ENCODE data around the gene ELMOD3. TPM values are rescaled to one million over a fixed set of nuclear protein-coding genes. Genes with fewer than 3 reads are reported as not detected.
"Not testable (repeated sequence)": the region's sequence is repeated elsewhere in the genome, so short reads cannot be mapped to it uniquely, and the experiment has no call there.

Gene ELMOD3
- polyA plus RNA-seq, 1 experiment: 26.3 TPM

DNA sequence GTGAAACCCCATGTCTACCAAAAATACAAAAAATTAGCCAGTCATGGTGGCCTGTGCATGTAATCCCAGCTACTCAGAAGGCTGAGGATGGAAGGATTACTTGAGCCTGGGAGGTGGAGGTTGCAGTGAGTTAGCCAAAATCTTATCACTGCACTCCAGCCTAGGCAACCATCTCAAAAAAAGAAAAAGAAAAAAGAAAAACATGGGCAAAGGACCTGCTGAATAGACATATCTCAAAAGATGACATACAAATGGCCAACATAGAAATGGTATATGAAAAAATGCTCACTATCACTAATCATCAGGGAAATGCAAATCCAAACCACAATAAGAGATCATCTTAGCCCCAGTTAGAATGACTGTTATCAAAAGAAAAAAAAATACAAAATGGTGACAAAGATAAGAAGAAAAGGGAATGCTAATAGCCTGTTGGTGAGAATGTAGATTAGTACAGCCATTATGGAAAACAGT is 25.4 kb upstream of the ELMOD3 start:
- Histone ChIP-seq H3K27me3 (ENCODE audit: control insufficient read depth, insufficient read depth, low read length) (no peaks in the 10 kb centered on the region), H3K36me3 (ENCODE audit: control insufficient read depth, insufficient read depth, low read length) (peaks cover 3% of the 10 kb centered on the region; the same call in 1 of the 2 replicates), H3K4me3 (ENCODE audit: low read depth, low read length) (no peak overlapping the region)
- CTCF ChIA-PET: no interaction called here
- DNase-seq (ENCODE audit: low read depth): no peak
- TF ChIP-seq, protein P1, sequence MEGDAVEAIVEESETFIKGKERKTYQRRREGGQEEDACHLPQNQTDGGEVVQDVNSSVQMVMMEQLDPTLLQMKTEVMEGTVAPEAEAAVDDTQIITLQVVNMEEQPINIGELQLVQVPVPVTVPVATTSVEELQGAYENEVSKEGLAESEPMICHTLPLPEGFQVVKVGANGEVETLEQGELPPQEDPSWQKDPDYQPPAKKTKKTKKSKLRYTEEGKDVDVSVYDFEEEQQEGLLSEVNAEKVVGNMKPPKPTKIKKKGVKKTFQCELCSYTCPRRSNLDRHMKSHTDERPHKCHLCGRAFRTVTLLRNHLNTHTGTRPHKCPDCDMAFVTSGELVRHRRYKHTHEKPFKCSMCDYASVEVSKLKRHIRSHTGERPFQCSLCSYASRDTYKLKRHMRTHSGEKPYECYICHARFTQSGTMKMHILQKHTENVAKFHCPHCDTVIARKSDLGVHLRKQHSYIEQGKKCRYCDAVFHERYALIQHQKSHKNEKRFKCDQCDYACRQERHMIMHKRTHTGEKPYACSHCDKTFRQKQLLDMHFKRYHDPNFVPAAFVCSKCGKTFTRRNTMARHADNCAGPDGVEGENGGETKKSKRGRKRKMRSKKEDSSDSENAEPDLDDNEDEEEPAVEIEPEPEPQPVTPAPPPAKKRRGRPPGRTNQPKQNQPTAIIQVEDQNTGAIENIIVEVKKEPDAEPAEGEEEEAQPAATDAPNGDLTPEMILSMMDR (IDR thresholded peaks at IDR 0.05; ENCODE audit: insufficient read depth, low read depth, low read length): no peak
- POLR2A ChIA-PET: no interaction called here

DNA sequence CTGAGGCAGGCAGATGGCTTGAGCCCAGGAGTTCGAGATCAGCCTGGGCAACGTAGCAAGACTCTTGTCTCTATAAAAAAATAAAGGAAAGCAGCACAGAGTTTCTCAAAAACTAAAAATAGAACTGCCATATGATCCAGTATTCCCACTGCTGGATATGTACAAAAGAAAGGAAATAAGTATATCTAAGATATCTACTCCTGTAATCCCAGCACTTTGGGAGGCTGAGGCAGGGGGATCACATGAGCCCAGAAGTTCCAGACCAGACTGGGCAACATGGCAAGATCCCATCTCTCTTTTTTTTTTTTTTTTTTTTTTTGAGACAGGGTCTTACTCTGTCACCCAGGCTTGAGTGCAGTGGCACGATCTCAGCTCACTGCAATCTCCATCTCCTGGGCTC is 24.9 kb upstream of the ELMOD3 start:
- H3K27me3 ChIP-seq (ENCODE audit: control insufficient read depth, insufficient read depth, low read length); POLR2A ChIA-PET; H3K4me3 ChIP-seq (ENCODE audit: low read depth, low read length); DNase-seq (ENCODE audit: low read depth); H3K36me3 ChIP-seq (ENCODE audit: control insufficient read depth, insufficient read depth, low read length); CTCF ChIA-PET: not testable (repeated sequence)

DNA sequence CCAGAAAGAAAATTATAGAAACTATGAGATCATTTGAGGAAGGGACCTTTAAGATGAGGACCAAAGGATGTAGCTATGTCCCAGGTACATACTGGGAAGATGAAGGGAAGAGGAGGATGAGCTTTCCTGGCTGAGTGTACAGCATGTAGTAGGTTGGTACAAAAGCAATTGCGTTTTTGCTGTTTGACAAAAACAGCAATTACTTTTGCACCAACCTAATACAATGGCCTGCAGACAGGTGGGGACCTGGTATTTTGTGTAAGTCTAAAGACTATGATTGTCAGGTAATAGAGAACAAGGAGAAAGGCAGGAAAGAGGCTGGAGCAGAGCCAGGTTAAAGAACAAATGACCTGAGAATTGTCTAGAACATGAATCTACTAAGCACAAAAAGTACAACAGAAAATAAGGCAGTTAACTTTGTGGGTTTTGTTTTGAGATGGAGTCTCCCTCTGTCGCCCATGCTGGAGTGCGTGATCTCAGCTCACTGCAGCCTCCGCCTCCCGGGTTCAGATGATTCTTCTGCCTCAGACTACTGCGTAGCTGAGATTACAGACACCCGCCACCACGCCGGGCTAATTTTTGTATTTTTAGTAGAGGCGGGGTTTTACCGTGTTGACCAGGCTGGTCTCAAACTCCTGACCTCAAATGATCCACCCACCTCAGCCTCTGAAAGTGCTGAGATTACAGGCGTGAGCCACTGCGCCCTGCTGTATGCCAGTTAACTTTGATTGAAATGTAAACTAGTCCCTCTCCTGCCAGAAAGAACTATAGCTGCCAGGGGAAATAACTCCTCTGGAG is 23.5 kb upstream of the ELMOD3 start:
- no peak for DNase-seq (ENCODE audit: low read depth)
- TF ChIP-seq, protein P1 (IDR thresholded peaks at IDR 0.05; ENCODE audit: insufficient read depth, low read depth, low read length): no peak
- Histone ChIP-seq H3K27me3 (ENCODE audit: control insufficient read depth, insufficient read depth, low read length) (no peaks in the 10 kb centered on the region), H3K4me3 (ENCODE audit: low read depth, low read length) (no peak overlapping the region), H3K36me3 (ENCODE audit: control insufficient read depth, insufficient read depth, low read length) (no peaks in the 10 kb centered on the region)
- ChIA-PET CTCF (interaction anchor here (0.6 kb wide), 1 partner anchor 210 kb away, joined by 3 read pairs; no protein-coding TSS in a partner anchor), POLR2A (no interaction called here)

DNA sequence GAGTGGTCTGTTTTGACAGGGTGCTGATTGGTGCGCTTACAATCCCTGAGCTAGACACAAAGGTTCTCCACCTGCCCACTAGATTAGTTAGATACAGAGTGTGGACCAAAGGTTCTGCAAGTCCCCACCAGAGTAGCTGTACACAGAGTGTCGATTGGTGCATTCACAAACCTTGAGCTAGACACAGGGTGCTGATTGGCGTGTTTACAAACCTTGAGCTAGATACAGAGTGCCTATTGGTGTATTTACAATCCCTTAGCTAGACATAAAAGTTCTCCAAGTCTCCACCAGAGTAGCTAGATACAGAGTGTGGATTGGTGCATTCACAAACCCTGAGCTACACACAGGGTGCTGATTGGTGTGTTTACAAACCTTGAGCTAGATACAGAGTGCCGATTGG is 20.7 kb upstream of the ELMOD3 start:
- H3K27me3 ChIP-seq (ENCODE audit: control insufficient read depth, insufficient read depth, low read length); CTCF ChIA-PET; H3K4me3 ChIP-seq (ENCODE audit: low read depth, low read length); POLR2A ChIA-PET; DNase-seq (ENCODE audit: low read depth); H3K36me3 ChIP-seq (ENCODE audit: control insufficient read depth, insufficient read depth, low read length): not testable (repeated sequence)

DNA sequence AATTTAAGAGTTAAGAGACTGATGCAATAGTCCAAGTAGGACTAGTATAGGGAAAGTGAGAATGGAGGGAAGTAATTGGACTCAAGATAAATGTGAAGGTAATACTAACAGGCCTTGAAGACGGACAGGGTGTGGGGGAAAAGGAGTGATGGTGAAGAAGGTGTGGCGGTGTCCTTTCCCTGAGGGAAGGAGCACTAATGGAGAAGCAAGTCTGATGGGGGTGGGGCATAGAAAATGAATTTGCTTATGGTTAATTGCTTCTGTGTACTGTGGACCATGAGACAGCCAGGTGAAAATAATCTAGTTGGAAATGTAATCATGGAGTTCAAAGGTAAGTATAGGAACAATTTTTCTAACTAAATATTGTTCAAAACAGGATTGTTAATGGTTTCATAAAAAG is 19.6 kb upstream of the ELMOD3 start:
- Histone ChIP-seq H3K4me3 (ENCODE audit: low read depth, low read length) (no peak overlapping the region), H3K27me3 (ENCODE audit: control insufficient read depth, insufficient read depth, low read length) (peaks cover 7% of the 10 kb centered on the region; the same call in 1 of the 2 replicates), H3K36me3 (ENCODE audit: control insufficient read depth, insufficient read depth, low read length) (no peaks in the 10 kb centered on the region)
- ChIA-PET CTCF (no interaction called here), POLR2A (no interaction called here)
- no peak for DNase-seq (ENCODE audit: low read depth)
- TF ChIP-seq, protein P1 (IDR thresholded peaks at IDR 0.05; ENCODE audit: insufficient read depth, low read depth, low read length): no peak

DNA sequence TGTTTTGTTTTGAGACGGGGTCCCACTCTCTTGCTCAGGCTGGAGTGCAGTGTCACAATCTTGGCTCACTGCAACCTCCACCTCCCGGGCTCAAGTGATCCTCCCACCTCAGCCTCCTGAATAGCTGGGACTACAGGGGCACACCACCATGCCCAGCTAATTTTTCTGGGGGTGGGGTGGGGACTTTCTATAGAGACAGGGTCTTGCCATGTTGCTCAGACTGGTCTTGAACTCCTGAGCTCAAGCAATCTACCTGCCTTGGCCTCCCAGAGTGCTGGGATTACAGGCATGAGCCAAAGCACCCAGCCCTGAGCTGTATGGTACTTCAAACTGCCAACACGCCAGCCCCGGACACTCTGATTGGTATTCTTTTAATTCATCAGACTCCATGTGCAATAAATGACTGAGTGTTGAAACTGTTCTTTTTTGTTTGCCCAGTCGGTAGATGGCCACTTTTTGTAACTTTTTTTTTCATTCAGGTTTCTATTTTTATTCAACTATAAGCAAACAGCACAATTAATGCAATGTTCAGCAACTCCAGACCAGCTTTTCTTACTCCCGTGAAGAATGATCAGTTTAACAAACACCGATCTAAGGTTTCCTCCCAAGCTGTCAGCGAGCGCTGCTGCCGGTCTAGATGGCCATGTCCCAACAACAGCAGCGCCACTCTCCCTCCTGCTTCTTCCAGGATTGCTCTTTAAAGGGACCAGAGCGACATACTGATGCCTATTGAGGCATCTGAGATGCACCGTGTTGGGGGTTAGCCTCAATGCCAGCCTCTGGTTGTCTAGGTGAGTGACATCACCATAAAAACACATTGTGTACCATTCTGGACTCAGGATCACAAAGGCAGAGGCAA is 14.3 kb upstream of the ELMOD3 start:
- TF ChIP-seq, protein P1 (IDR thresholded peaks at IDR 0.05; ENCODE audit: insufficient read depth, low read depth, low read length): no peak
- no peak for DNase-seq (ENCODE audit: low read depth)
- Histone ChIP-seq H3K4me3 (ENCODE audit: low read depth, low read length) (no peak overlapping the region), H3K27me3 (ENCODE audit: control insufficient read depth, insufficient read depth, low read length) (peaks cover 7% of the 10 kb centered on the region; the same call in 1 of the 2 replicates), H3K36me3 (ENCODE audit: control insufficient read depth, insufficient read depth, low read length) (peaks cover 9% of the 10 kb centered on the region)
- ChIA-PET POLR2A (interaction anchor here (0.6 kb wide), 1 partner anchor 16 kb away, joined by 3 read pairs; no protein-coding TSS in a partner anchor), CTCF (interaction anchor here (0.9 kb wide), 1 partner anchor 22 kb away, joined by 3 read pairs; no protein-coding TSS in a partner anchor)
